GM21526 (cell line): ENCODE measurements around the gene DCHS1.
A peak's percentile ranks its signal among the peaks of the same experiment; 100 is the strongest.
"Not testable (repeated sequence)": the region's sequence is repeated elsewhere in the genome, so short reads cannot be mapped to it uniquely, and the experiment has no call there.

ENCODE experiments used
- ATAC-seq: cut with Tn5 transposase; IDR thresholded peaks from one replicate; pipeline ENCODE4 v1.9.1; 2021; ENCODE audit warnings: moderate library complexity; ENCODE audit not compliant: unreplicated experiment, low FRiP score

DCHS1 gene, protein sequence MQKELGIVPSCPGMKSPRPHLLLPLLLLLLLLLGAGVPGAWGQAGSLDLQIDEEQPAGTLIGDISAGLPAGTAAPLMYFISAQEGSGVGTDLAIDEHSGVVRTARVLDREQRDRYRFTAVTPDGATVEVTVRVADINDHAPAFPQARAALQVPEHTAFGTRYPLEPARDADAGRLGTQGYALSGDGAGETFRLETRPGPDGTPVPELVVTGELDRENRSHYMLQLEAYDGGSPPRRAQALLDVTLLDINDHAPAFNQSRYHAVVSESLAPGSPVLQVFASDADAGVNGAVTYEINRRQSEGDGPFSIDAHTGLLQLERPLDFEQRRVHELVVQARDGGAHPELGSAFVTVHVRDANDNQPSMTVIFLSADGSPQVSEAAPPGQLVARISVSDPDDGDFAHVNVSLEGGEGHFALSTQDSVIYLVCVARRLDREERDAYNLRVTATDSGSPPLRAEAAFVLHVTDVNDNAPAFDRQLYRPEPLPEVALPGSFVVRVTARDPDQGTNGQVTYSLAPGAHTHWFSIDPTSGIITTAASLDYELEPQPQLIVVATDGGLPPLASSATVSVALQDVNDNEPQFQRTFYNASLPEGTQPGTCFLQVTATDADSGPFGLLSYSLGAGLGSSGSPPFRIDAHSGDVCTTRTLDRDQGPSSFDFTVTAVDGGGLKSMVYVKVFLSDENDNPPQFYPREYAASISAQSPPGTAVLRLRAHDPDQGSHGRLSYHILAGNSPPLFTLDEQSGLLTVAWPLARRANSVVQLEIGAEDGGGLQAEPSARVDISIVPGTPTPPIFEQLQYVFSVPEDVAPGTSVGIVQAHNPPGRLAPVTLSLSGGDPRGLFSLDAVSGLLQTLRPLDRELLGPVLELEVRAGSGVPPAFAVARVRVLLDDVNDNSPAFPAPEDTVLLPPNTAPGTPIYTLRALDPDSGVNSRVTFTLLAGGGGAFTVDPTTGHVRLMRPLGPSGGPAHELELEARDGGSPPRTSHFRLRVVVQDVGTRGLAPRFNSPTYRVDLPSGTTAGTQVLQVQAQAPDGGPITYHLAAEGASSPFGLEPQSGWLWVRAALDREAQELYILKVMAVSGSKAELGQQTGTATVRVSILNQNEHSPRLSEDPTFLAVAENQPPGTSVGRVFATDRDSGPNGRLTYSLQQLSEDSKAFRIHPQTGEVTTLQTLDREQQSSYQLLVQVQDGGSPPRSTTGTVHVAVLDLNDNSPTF (N-terminal part only)

DNA sequence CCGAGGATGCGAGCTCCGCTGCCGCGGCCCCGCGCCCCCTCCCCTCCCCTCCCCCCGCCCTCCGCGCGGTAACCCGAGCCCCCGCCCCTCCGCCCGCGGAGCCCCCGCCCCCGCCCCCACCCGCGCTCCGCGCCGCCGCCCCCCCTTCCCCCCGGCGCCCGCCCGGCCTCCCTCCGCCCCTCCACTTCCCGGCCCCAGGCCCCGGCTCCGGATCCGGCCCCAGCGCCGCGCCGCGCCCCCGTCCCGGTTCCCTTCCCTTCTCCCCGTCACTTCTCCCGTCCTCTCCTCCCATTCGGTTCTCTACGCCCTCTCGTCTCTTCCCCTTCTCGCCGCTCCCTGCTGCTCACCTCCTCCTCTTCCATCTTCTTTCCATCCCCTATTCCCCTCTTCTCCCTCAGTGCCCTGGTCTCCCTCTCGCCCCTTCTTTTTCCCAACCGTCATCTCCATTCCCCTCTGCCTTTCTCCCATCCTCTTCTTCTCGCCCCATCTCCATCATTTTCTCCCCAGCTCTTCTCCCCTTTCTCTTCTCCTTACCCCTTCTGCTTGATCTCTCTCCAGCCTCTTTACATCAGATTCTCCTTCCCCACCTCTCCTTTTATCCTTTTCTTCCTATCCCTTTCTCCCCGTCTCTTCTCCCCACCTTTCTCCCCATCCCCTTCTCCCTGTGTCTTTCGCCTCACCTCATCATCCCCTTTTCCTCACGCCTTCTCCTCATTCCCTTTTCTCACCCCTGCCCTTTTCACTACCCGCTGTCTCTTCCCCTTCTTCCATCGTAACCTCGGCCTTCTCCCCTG is at the start of gene DCHS1:
Gene DCHS1, minus strand, starts transcription at position 20 of the 794 bp plus-strand sequence. CDS start 14,196 bp downstream, outside the sequence.
- no peak for ATAC-seq

DNA sequence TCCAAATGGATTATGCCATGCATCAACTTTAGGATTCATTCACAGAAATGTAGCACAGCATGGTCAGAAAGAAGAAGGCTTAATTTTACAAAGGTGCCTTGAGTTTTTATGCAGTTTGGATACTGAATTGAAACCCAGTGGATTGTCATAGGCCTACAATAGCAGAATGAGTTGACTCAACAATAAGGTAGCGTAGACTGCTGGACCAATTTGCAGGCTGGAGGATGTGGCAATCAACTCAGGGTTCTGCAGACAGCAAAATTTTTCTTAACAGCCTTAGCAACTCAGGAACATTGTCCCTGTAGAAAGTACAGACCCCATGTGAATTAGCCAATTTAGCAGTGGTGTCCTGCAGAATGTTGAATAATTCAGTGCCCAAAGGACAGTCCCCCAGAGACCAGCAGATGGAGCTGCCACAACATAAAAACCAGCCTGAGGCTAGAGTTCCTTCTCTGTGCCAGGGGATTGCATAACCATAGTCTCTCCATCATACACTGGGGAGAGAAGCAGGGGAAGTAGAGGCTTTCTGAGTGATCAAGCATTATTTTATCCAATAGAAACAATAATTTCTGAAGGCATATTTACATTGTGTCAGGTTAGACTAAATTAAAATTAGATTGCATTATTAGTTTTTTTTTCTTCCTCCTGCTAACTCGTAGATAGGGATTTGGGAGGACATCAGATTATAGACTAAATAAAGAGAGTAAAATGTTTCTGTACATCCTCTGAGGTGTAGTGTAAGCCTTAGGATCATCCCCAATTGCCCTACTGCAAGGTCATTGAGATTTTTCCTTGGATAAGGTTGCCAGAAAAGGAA is 47.8 kb upstream of the DCHS1 start:
- ATAC-seq = no peak

DNA sequence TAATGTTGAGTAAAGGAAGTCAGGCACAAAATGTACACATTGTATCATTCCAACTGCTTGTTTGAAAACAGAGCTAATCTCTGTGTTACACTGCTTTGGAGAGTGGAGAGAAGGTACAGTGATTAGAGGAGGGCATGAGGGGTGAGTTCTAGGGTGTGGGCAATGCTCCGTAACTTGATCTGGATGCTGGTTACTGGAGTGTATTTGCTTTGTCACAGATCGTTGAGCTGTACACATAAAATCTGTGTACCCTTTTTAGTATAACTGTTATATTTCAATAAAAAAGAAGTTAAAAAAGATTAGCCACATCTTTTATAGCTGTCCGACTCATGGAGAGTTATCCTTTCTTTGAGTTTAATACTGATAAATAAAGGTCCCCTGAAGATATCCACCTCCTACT is 46.3 kb upstream of the DCHS1 start:
- ATAC-seq = not testable (repeated sequence)

- no peak for ATAC-seq
Measured at GRCh38 chr11:6695377-6695776, 39.8 kb upstream of the DCHS1 start.

DNA sequence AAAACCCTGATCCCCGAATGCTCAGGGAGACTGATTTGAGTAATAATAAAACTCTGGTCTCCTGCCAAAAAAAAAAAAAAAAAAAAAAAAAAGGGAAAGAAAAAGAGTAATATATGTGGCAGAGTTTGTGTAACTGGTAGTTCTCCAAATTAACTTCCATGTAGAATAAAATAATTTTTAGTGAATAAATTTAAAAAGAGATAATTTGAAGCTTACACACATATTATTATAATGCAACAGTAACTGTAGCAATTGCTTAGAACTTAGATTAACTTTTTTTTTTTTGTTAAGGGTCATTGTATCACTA is 38.6 kb upstream of the DCHS1 start:
- ATAC-seq = no peak

- no peak for ATAC-seq
Measured at GRCh38 chr11:6693342-6694228, 38.0 kb upstream of the DCHS1 start.

DNA sequence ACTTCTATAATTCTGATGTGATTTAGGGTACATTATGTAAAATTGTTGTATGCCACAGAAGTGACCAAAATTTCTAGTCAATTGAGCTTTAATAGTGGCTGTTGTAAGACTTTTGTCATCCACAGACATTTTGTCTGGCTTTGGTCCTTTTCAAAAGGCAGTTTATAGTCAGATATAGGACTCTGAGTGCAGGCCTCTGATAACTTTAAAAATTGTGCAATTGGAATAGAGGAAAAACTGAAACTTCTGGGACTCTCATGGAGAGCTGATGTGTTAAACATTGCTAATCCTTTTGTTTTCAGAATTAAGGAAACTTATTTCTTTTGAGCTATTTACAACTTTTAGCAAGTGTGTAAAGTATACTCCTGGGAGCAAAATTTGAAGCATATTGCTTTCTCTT is 36.5 kb upstream of the DCHS1 start:
- ATAC-seq = no peak

GRCh38 chr11:6690431-6691132 is 35.0 kb upstream of the DCHS1 start:
- not testable (repeated sequence) for ATAC-seq

- no peak for ATAC-seq
Measured at GRCh38 chr11:6687876-6688275, 32.3 kb upstream of the DCHS1 start.

DNA sequence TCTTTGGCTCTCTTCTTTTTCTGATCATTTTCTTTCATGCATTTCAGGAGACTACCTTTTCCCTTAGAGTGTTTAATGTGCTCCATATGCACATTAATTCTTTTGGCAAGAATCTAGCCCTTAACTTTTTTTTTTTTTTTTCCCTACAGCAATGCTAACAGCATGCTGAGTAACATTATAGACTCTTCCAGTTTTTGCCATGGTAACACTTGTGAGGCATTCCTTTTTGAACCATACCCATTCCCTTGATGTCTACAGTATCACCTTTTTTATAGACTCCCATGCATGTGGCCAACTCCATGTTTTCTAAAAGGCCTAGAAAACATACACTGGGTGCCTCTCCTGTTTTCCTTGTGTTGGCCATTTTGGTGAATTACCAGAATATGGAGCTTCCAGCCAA is 30.4 kb upstream of the DCHS1 start:
- ATAC-seq = no peak

- not testable (repeated sequence) for ATAC-seq
Measured at GRCh38 chr11:6684068-6684467, 28.5 kb upstream of the DCHS1 start.

DNA sequence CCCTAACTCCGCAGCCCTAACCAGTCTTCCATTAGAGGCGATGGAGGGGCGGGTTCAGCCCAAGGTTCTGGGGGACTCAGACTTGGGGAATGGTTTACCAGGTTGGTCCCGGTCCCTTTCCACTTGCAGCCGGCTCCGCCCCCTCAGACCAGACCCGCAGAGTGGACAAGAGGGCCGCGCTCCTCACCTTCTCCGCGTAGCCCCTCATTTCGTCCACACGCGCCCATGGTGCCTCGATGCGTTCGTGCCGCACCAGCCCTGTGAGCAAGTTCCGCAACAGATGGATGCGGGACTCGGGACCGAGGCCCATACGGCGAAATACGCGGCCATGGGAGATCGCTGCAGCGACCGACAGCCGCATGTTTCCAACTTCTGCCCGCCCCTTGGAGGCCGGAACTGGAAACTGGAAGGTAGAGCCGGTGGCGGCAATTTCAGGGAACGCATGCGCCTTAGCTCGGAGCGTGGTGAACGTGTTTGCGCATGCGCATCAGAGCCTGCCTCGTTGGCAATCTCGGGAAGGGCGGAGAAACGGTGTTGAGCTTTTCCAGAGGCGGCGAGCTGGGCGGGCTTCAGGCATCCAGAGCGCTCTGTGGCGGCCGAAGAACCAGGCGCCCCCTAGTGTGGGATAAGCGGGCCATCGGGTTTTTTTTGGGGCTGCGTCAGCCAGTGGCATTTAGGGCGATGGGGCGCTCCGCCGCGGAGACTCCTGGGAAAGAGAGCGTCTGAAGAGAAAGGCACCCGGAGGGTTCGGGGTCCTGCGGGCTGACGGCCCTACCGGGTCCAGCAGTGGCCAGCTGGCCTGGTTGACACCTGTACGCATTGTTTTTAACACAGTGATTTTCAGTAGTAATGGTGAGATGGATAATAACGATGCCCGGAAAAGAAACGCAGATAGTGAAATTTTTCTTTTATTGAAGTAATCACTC is 27.6 kb upstream of the DCHS1 start, which contains the start of gene MRPL17:
Gene MRPL17, minus strand, starts transcription at position 405 of the 926 bp plus-strand sequence. Its CDS starts 44 bp downstream, at position 361.
- ATAC-seq = peak; percentile 89

DNA sequence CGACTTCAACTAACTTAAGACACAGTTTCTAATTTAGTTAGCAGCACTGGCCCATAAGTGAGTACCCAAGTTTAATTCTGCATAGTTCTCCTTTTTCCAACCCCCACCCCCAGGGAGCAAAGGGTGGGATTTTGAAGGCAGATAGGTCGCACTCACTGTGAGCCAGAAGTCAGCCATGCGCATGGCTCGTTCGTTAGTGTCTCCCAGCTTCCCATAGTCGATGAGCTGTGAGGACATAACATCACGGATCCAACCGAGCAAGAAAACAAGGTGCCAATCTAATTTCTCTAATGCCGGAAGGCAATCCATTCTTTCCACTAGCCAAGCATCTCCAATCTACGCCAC is 27.0 kb upstream of the DCHS1 start:
- ATAC-seq = no peak

GRCh38 chr11:6681949-6682348 is 26.3 kb upstream of the DCHS1 start:
- ATAC-seq = no peak

- ATAC-seq = no peak
Measured at GRCh38 chr11:6681505-6681904, 25.9 kb upstream of the DCHS1 start.

GRCh38 chr11:6677018-6677417 is 21.4 kb upstream of the DCHS1 start:
- no peak for ATAC-seq

- no peak for ATAC-seq
Measured at GRCh38 chr11:6674862-6675261, 19.3 kb upstream of the DCHS1 start.
